Measurements from ENCODE around the gene TPK1. TPM values are rescaled to one million over a fixed set of nuclear protein-coding genes. Genes with fewer than 3 reads are reported as not detected.

TPK1 gene
- polyA plus RNA-seq, 1 of the 3 experiments (the other 2 are of a cell fraction), result 3.3 TPM

- no peak overlapping the region for H2AFZ ChIP-seq (ENCODE audit: low read depth)
- CTCF ChIA-PET, result interaction anchor here (0.7 to 4.8 kb wide), 2 partner anchors 11 to 1623 kb away, joined by 3 to 36 read pairs; no protein-coding TSS in a partner anchor
- H3K4me1 ChIP-seq (ENCODE audit: control insufficient read depth in 1 of 2, insufficient read depth in 2 of 2, low read depth in 1 of 2, low read length in 1 of 2), result no peaks in the 10 kb centered on the region
- no peak overlapping the region for H3K9ac ChIP-seq
- no peaks in the 10 kb centered on the region for H3K36me3 ChIP-seq (replicated peaks in 1 of 2; ENCODE audit: control insufficient read depth in 1 of 2, insufficient read depth in 2 of 2, low read length in 1 of 2)
- POLR2A ChIA-PET, result no interaction called here
- H4K20me1 ChIP-seq (ENCODE audit: insufficient read depth), result no peaks in the 10 kb centered on the region
- TF ChIP-seq, protein P1, sequence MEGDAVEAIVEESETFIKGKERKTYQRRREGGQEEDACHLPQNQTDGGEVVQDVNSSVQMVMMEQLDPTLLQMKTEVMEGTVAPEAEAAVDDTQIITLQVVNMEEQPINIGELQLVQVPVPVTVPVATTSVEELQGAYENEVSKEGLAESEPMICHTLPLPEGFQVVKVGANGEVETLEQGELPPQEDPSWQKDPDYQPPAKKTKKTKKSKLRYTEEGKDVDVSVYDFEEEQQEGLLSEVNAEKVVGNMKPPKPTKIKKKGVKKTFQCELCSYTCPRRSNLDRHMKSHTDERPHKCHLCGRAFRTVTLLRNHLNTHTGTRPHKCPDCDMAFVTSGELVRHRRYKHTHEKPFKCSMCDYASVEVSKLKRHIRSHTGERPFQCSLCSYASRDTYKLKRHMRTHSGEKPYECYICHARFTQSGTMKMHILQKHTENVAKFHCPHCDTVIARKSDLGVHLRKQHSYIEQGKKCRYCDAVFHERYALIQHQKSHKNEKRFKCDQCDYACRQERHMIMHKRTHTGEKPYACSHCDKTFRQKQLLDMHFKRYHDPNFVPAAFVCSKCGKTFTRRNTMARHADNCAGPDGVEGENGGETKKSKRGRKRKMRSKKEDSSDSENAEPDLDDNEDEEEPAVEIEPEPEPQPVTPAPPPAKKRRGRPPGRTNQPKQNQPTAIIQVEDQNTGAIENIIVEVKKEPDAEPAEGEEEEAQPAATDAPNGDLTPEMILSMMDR (IDR thresholded peaks at IDR 0.05), result no peak
- TF ChIP-seq TAF1 (IDR thresholded peaks at IDR 0.05; ENCODE audit: borderline replicate concordance, low read depth, low read length) (no peak), TEAD4 (IDR thresholded peaks at IDR 0.05; ENCODE audit: borderline replicate concordance, insufficient read depth) (no peak), GATA2 (CRISPR knock-in tag; IDR thresholded peaks at IDR 0.05) (no peak), RXRA (IDR thresholded peaks at IDR 0.05; ENCODE audit: borderline replicate concordance, low read depth) (no peak), FOSL2 (IDR thresholded peaks at IDR 0.05; ENCODE audit: borderline replicate concordance, low read depth) (no peak)
- peaks cover 62% of the 10 kb centered on the region; the same call in 1 of the 2 replicates for H3K27me3 ChIP-seq (ENCODE audit: insufficient read depth)
- no peaks in the 10 kb centered on the region for H3K9me3 ChIP-seq
- WGBS (ENCODE audit: low lambda C conversion rate), result 50% methylated on average over 8 of the region's 11 CpGs
- no peak overlapping the region for H3K4me2 ChIP-seq
- H3K27ac ChIP-seq (ENCODE audit: low read depth in 2 of 2, low read length in 1 of 2), result no peak overlapping the region
- H3K79me2 ChIP-seq (ENCODE audit: insufficient read depth), result no peaks in the 10 kb centered on the region
- H3K4me3 ChIP-seq (ENCODE audit: low read depth in 2 of 2, low read length in 1 of 2), result no peak overlapping the region
- no peaks in the 10 kb centered on the region for H3K9me2 ChIP-seq
- DNase-seq, result no peak
- H3F3A ChIP-seq (replicated peaks; ENCODE audit: insufficient read depth), result no peaks in the 10 kb centered on the region
Measured at GRCh38 chr7:144403102-144403501, 432.8 kb downstream of the TPK1 start.

Small RNA genes within 50 kb of the gene (small RNA-seq; reads per million reads assigned to genes)
- gene RNU6ATAC40P, result 0 to 0.11 (median 0) reads per million in 7 experiments
